Measurements from ENCODE around the gene COL27A1. TPM values are rescaled to one million over a fixed set of nuclear protein-coding genes. Genes with fewer than 3 reads are reported as not detected.

COL27A1 gene
- total RNA-seq, 1 donor, result 2.1 TPM

- DNase-seq (ENCODE audit: low read depth), result no peak
- no peak for TF ChIP-seq CTCF (IDR thresholded peaks at IDR 0.05; ENCODE audit: insufficient read depth, low read length)
- no peak overlapping the region for H3K4me3 ChIP-seq (ENCODE audit: low read depth, low read length)
Measured at GRCh38 chr9:114119242-114120191, 35.8 kb upstream of the COL27A1 start.

GRCh38 chr9:114120192-114121014, 34.9 kb upstream of the COL27A1 start:
- no peak for DNase-seq (ENCODE audit: low read depth)
- TF ChIP-seq CTCF (IDR thresholded peaks at IDR 0.05; ENCODE audit: insufficient read depth, low read length), result no peak
- no peak overlapping the region for H3K4me3 ChIP-seq (ENCODE audit: low read depth, low read length)

- no peak overlapping the region for H3K4me3 ChIP-seq (ENCODE audit: low read depth, low read length)
- TF ChIP-seq CTCF (IDR thresholded peaks at IDR 0.05; ENCODE audit: insufficient read depth, low read length), result no peak
- DNase-seq (ENCODE audit: low read depth), result no peak
Measured at GRCh38 chr9:114121227-114122135, 33.9 kb upstream of the COL27A1 start.

GRCh38 chr9:114122136-114123027, 33.0 kb upstream of the COL27A1 start:
- no peak for TF ChIP-seq CTCF (IDR thresholded peaks at IDR 0.05; ENCODE audit: insufficient read depth, low read length)
- H3K4me3 ChIP-seq (ENCODE audit: low read depth, low read length), result no peak overlapping the region
- DNase-seq (ENCODE audit: low read depth), result no peak

GRCh38 chr9:114123031-114123977, 32.0 kb upstream of the COL27A1 start:
- H3K4me3 ChIP-seq (ENCODE audit: low read depth, low read length), result no peak overlapping the region
- TF ChIP-seq CTCF (IDR thresholded peaks at IDR 0.05; ENCODE audit: insufficient read depth, low read length), result no peak
- DNase-seq (ENCODE audit: low read depth), result no peak

Measured in fibroblast of the aortic adventitia (primary cell).